Cardiac fibroblast (primary cell): ENCODE data around the gene JOSD1.
A peak's percentile ranks its signal among the peaks of the same experiment; 100 is the strongest.

Source experiments
- DNase-seq, 2 donors: peaks; one replicate each; pipeline versions ENCODE4 v3.0.0 to v3.0.0-alpha.2; 2010; ENCODE audit warnings: low read depth in 2 of 2
- H3K4me3 ChIP-seq, 2 donors: replicated peaks in 1 of 2; 1 replicate in 1 of 2; 2 replicates in 1 of 2; pipeline ENCODE4 v1.5.1; 2011; ENCODE audit warnings: low read depth in 2 of 2, low read length in 2 of 2, mild to moderate bottlenecking in 2 of 2, moderate library complexity in 1 of 2
- TF ChIP-seq, protein P1 (sequence below): IDR thresholded peaks from one replicate; pipeline ENCODE4 v1.5.1; 2011; ENCODE audit warnings: low read depth, mild to moderate bottlenecking, low read length, inconsistent platforms

JOSD1 gene

DNA sequence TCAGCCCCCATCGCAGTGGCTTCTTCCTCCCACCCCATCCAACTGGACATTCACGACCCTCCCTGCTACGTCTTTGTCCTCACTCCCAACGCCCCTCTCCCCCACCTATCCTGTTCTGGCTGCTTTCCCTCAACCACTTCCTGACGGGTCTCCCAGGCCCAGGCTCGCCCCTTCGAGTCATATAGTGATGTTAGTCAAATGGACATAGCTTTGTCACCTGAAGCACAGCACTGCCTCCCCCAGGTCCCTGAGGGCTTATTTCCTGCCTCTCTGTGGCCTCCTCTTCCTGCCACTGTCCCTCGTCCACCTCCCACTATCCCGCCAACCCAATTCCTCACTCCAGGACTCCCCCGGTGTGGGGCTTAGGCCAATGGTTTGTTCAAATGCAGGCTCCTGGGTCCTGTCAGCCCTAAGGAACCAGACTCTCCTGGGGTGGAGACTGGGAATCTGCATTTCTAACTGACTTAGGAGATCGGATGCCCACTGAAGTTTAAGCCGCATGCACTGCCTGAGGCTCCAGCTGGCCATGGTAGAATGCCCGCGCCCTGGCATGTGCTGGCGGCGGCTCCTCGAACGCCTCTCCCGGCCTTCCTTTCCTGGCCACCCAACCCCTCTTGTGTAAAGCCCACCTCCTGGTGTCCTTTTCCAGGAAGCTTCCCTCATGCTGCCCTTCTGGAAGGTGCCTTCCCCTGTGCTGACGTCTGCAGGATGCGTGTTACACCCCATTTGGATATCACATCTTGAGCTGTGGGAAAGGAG is 36.7 kb upstream of the JOSD1 start:
- no peak overlapping the region for H3K4me3 ChIP-seq
- DNase-seq = no peak
- TF ChIP-seq, protein P1, sequence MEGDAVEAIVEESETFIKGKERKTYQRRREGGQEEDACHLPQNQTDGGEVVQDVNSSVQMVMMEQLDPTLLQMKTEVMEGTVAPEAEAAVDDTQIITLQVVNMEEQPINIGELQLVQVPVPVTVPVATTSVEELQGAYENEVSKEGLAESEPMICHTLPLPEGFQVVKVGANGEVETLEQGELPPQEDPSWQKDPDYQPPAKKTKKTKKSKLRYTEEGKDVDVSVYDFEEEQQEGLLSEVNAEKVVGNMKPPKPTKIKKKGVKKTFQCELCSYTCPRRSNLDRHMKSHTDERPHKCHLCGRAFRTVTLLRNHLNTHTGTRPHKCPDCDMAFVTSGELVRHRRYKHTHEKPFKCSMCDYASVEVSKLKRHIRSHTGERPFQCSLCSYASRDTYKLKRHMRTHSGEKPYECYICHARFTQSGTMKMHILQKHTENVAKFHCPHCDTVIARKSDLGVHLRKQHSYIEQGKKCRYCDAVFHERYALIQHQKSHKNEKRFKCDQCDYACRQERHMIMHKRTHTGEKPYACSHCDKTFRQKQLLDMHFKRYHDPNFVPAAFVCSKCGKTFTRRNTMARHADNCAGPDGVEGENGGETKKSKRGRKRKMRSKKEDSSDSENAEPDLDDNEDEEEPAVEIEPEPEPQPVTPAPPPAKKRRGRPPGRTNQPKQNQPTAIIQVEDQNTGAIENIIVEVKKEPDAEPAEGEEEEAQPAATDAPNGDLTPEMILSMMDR = no peak

GRCh38 chr22:38736257-38736570 is 35.5 kb upstream of the JOSD1 start:
- no peak for DNase-seq
- TF ChIP-seq, protein P1 = no peak
- no peak overlapping the region for H3K4me3 ChIP-seq

GRCh38 chr22:38735465-38736256 is 34.9 kb upstream of the JOSD1 start:
- TF ChIP-seq, protein P1 = no peak
- no peak overlapping the region for H3K4me3 ChIP-seq
- DNase-seq = no peak

GRCh38 chr22:38735126-38735464 is 34.4 kb upstream of the JOSD1 start:
- no peak overlapping the region for H3K4me3 ChIP-seq
- no peak for DNase-seq
- TF ChIP-seq, protein P1 = no peak

DNA sequence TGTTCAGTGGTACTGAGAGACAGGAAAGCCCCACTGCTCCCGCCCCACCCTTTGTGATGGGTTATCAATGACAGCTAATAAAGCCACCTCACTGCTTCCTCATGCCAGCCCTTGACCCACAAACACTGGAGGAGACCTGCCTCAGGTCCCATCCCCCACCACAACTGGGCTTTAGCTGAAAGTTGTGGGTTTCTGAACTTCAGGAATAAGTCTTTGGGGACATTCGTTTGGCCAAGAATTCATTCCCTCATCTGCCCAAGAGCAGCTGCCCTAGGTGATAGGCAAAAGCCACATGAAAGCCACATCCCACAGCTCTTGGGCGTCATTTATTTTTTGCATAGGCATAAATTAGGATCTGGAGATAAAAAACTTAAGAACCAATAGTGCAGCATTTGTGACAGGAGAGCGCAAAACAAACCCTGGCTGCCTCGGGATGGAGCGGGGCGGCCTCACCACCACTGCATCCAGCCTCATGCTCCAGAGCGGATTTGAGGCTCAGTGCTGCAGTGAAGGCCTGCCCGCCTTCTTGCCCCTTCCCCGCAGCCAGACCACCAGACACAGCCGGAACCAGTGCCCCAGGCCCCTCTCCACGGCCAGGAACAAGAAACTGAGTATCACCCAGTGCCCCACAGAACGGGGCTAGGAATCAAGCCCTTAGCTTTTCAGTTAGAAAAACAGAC is 33.8 kb upstream of the JOSD1 start:
- no peak for DNase-seq
- TF ChIP-seq, protein P1 = no peak
- H3K4me3 ChIP-seq = no peak overlapping the region

DNA sequence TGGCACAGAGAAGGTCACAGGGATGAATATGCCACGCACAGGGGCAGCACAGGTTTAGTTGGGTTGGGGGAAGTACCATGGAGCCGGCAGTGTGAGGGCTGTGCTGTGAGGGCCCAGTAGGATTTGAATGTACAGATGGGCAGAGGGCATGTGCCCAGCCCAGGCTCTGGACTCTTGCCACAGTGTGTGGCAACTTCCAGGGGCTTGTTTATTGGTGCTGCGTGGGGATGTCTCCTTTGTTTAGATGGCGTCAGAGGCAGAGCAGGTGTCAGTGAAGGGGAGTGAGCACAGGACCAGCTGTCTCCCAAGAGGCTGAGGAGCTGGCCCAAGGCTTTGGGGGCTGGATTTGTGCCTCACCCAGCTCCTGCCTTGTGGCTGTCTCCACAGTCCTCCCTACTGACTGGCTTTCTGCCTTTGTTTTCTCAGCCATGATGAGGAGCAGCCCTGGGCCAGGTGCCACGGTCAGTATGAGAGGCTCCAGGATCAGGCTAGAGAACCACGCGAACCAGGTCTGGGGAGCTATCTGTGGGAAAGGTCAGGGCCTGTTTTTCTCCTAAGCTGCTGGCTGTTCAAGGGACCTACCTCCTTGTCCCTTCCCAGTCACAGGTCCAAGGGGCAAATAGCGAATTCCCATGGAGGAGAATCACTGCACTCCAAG is 33.1 kb upstream of the JOSD1 start:
- TF ChIP-seq, protein P1 = no peak
- peak in 1 of 2 donors; percentile 32 for DNase-seq
- no peak overlapping the region for H3K4me3 ChIP-seq
